ENCODE results near the gene GDA.

The GDA gene

DNA sequence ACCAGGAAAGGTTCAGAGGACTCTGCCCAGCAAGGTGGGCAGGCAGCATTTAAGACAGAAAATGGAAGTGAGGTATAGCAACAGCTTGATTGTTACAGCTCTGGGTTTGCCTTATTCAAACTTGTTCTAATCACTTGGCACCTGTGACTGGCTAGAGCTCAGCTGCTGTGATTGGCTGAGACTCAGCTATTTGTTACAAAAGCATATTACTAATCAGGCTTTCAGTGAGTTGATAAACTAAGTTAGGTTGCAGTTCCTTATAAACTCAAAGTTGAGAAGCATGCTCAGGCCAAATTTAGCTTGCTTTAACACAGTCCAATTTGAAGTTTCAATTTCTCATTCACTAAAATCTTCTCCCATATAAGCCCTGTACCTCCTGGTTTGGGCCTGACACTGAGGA lies 56.3 kb downstream of the GDA start:
- Histone ChIP-seq H3K4me1 (ENCODE audit: control insufficient read depth, low read length) (no peaks in the 10 kb centered on the region), H3K9me3 (ENCODE audit: control insufficient read depth, insufficient read depth, low read length) (no peaks in the 10 kb centered on the region), H3F3A (ENCODE audit: control insufficient read depth, insufficient read depth) (no peaks in the 10 kb centered on the region), H3K9me2 (replicated peaks; ENCODE audit: control insufficient read depth, low read length) (no peaks in the 10 kb centered on the region), H3K79me2 (ENCODE audit: control insufficient read depth, low read length) (no peaks in the 10 kb centered on the region), H3K4me2 (ENCODE audit: low read length) (no peak overlapping the region), H3K27me3 (ENCODE audit: control insufficient read depth, low read length) (peaks cover 8% of the 10 kb centered on the region; the same call in 1 of the 2 replicates), H3K4me3 (ENCODE audit: low read length) (no peak overlapping the region), H3K36me3 (ENCODE audit: control insufficient read depth, low read length) (no peaks in the 10 kb centered on the region), H3K27ac (ENCODE audit: low read depth, low read length) (no peak overlapping the region), H4K20me1 (ENCODE audit: control insufficient read depth, insufficient read depth, low read depth, low read length) (no peaks in the 10 kb centered on the region)
- TF ChIP-seq, protein P1, sequence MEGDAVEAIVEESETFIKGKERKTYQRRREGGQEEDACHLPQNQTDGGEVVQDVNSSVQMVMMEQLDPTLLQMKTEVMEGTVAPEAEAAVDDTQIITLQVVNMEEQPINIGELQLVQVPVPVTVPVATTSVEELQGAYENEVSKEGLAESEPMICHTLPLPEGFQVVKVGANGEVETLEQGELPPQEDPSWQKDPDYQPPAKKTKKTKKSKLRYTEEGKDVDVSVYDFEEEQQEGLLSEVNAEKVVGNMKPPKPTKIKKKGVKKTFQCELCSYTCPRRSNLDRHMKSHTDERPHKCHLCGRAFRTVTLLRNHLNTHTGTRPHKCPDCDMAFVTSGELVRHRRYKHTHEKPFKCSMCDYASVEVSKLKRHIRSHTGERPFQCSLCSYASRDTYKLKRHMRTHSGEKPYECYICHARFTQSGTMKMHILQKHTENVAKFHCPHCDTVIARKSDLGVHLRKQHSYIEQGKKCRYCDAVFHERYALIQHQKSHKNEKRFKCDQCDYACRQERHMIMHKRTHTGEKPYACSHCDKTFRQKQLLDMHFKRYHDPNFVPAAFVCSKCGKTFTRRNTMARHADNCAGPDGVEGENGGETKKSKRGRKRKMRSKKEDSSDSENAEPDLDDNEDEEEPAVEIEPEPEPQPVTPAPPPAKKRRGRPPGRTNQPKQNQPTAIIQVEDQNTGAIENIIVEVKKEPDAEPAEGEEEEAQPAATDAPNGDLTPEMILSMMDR (IDR thresholded peaks at IDR 0.05; ENCODE audit: low read depth, low read length, poor library complexity, severe bottlenecking) = no peak
- TF ChIP-seq EZH2phosphoT487 (IDR thresholded peaks at IDR 0.05; ENCODE audit: borderline replicate concordance, low read length) = no peak

DNA sequence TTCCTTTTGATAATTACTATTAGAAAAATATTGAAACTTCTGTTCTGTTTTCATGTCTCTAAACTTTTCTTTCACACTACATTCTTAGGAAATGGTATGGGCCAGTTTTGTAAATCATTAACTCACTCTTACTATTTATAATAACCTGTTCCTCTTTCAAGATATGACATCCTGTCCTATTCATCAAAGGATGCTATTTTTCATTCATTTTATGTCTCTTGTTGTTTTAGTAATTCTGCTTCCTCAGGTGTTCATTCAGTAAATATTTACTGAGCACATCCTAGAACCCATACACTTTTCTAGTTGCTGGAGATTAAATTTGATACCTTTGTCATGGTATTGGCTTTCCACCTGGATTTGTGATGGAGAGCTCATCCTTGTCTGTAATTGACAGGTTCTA lies 58.0 kb downstream of the GDA start:
- no peak for TF ChIP-seq EZH2phosphoT487 (IDR thresholded peaks at IDR 0.05; ENCODE audit: borderline replicate concordance, low read length)
- TF ChIP-seq, protein P1 (IDR thresholded peaks at IDR 0.05; ENCODE audit: low read depth, low read length, poor library complexity, severe bottlenecking) = no peak
- Histone ChIP-seq H4K20me1 (ENCODE audit: control insufficient read depth, insufficient read depth, low read depth, low read length) (no peaks in the 10 kb centered on the region), H3K4me1 (ENCODE audit: control insufficient read depth, low read length) (no peaks in the 10 kb centered on the region), H3K4me3 (ENCODE audit: low read length) (no peak overlapping the region), H3K27me3 (ENCODE audit: control insufficient read depth, low read length) (peaks cover 12% of the 10 kb centered on the region; the same call in 1 of the 2 replicates), H3K79me2 (ENCODE audit: control insufficient read depth, low read length) (no peaks in the 10 kb centered on the region), H3F3A (ENCODE audit: control insufficient read depth, insufficient read depth) (no peaks in the 10 kb centered on the region), H3K9me3 (ENCODE audit: control insufficient read depth, insufficient read depth, low read length) (no peaks in the 10 kb centered on the region), H3K9me2 (replicated peaks; ENCODE audit: control insufficient read depth, low read length) (no peaks in the 10 kb centered on the region), H3K36me3 (ENCODE audit: control insufficient read depth, low read length) (no peaks in the 10 kb centered on the region), H3K4me2 (ENCODE audit: low read length) (no peak overlapping the region), H3K27ac (ENCODE audit: low read depth, low read length) (no peak overlapping the region)

DNA sequence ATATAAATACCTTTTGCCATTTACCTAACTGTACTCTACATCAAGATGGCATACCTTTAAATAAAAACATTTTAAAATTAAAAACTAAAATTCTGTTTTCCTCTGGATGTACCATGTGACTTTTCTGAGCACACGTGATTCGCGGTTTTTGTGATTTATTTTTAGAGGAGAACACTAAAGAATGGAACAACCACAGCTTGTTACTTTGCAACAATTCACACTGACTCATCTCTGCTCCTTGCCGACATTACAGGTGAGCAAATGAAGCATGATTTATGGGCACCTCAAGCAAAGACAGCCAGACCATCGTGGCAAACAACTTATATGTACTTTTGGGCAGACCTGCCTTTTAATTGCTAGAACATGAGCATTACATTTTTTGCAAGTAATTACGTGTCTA lies 61.3 kb downstream of the GDA start:
- Histone ChIP-seq H3K4me1 (ENCODE audit: control insufficient read depth, low read length) (no peaks in the 10 kb centered on the region), H4K20me1 (ENCODE audit: control insufficient read depth, insufficient read depth, low read depth, low read length) (no peaks in the 10 kb centered on the region), H3K27me3 (ENCODE audit: control insufficient read depth, low read length) (peaks cover 12% of the 10 kb centered on the region; the same call in 1 of the 2 replicates), H3K9me2 (replicated peaks; ENCODE audit: control insufficient read depth, low read length) (no peaks in the 10 kb centered on the region), H3F3A (ENCODE audit: control insufficient read depth, insufficient read depth) (no peaks in the 10 kb centered on the region), H3K36me3 (ENCODE audit: control insufficient read depth, low read length) (no peaks in the 10 kb centered on the region), H3K4me3 (ENCODE audit: low read length) (no peak overlapping the region), H3K79me2 (ENCODE audit: control insufficient read depth, low read length) (no peaks in the 10 kb centered on the region), H3K9me3 (ENCODE audit: control insufficient read depth, insufficient read depth, low read length) (no peaks in the 10 kb centered on the region), H3K4me2 (ENCODE audit: low read length) (no peak overlapping the region), H3K27ac (ENCODE audit: low read depth, low read length) (no peak overlapping the region)
- TF ChIP-seq, protein P1 (IDR thresholded peaks at IDR 0.05; ENCODE audit: low read depth, low read length, poor library complexity, severe bottlenecking) = no peak
- no peak for TF ChIP-seq EZH2phosphoT487 (IDR thresholded peaks at IDR 0.05; ENCODE audit: borderline replicate concordance, low read length)

Data from DOHH2 (cell line).